SK-N-SH (cell line): ENCODE data around the gene CSPG4. TPM values are rescaled to one million over a fixed set of nuclear protein-coding genes. Genes with fewer than 3 reads are reported as not detected.

Experiments
- CTCF ChIA-PET: fragments of 300-600, 350-600 bp; formaldehyde crosslinking; extraction: SDS; loops from one replicate; lab custom pipeline; 2021; lab: Yijun Ruan, JAX
- POLR2A ChIA-PET: fragments of 350-600 bp; sonication (Branson Sonifier 250); formaldehyde crosslinking; extraction: SDS; loops from one replicate; lab custom pipeline; 2020; ENCODE audit warnings: antibody characterized with exemption, inconsistent platforms; lab: Yijun Ruan, JAX
- DNase-seq: peaks from one replicate; pipeline ENCODE4 v3.0.0; 2012
- H2AFZ ChIP-seq: fragments of 200-600 bp; sonication (generic); 2 replicates; pipeline ENCODE4 v1.8.1; 2016; ENCODE audit warnings: antibody characterized with exemption, mild to moderate bottlenecking, low read depth
- H3F3A ChIP-seq: fragments of 200-600 bp; sonication (generic); replicated peaks from 2 replicates; pipeline ENCODE3; 2016; ENCODE audit warnings: antibody characterized with exemption, mild to moderate bottlenecking; ENCODE audit not compliant: insufficient read depth
- H3K27ac ChIP-seq, 2 experiments: fragments of 200-500 bp in 1 of 2; fragments of 200-600 bp in 1 of 2; sonication (Bioruptor generic) in 1 of 2; sonication (generic), shearing (Covaris generic) in 1 of 2; 2 replicates each; pipeline versions ENCODE4 v1.5.1 to v1.6.1; 2014 to 2016; ENCODE audit warnings: low read depth in 2 of 2, inconsistent platforms in 1 of 2, low read length in 1 of 2, mild to moderate bottlenecking in 1 of 2, mixed read lengths in 1 of 2
- H3K27me3 ChIP-seq: fragments of 200-600 bp; sonication (generic), shearing (Covaris generic); 2 replicates; pipeline ENCODE4 v1.6.1; 2016; ENCODE audit warnings: mixed run types; ENCODE audit not compliant: insufficient read depth
- H3K36me3 ChIP-seq, 2 experiments: fragments of 200-500 bp in 1 of 2; fragments of 200-600 bp in 1 of 2; sonication (Bioruptor generic) in 1 of 2; sonication (generic) in 1 of 2; replicated peaks in 1 of 2; 2 replicates each; pipeline versions ENCODE3 to v1.5.1; 2014 to 2016; ENCODE audit warnings: low read length in 1 of 2, mild to moderate bottlenecking in 1 of 2; ENCODE audit not compliant: insufficient read depth in 2 of 2, control insufficient read depth in 1 of 2
- H3K4me1 ChIP-seq, 2 experiments: fragments of 200-500 bp in 1 of 2; fragments of 200-600 bp in 1 of 2; sonication (Bioruptor generic) in 1 of 2; sonication (generic), shearing (Covaris generic) in 1 of 2; 2 replicates each; pipeline versions ENCODE4 v1.5.1 to v1.6.1; 2014 to 2016; ENCODE audit warnings: low read depth in 1 of 2, low read length in 1 of 2, mixed run types in 1 of 2; ENCODE audit not compliant: insufficient read depth in 2 of 2, control insufficient read depth in 1 of 2
- H3K4me2 ChIP-seq: fragments of 200-600 bp; sonication (generic), shearing (Covaris generic); 2 replicates; pipeline ENCODE4 v1.6.1; 2017; ENCODE audit warnings: mixed run types
- H3K4me3 ChIP-seq, 2 experiments: fragments of 200-500 bp in 1 of 2; fragments of 200-600 bp in 1 of 2; sonication (Bioruptor generic) in 1 of 2; sonication (generic), shearing (Covaris generic) in 1 of 2; 2 replicates each; pipeline versions ENCODE4 v1.5.1 to v1.8.1; 2014 to 2016; ENCODE audit warnings: low read depth in 2 of 2, inconsistent platforms in 1 of 2, low read length in 1 of 2, mild to moderate bottlenecking in 1 of 2, mixed read lengths in 1 of 2, moderate library complexity in 1 of 2
- H3K79me2 ChIP-seq: fragments of 200-600 bp; sonication (generic); 2 replicates; pipeline ENCODE4 v1.8.1; 2017; ENCODE audit warnings: mild to moderate bottlenecking; ENCODE audit not compliant: insufficient read depth
- H3K9ac ChIP-seq: fragments of 200-600 bp; sonication (generic); 2 replicates; pipeline ENCODE4 v1.6.1; 2017; ENCODE audit warnings: mixed run types
- H3K9me2 ChIP-seq: fragments of 200-600 bp; sonication (generic); 2 replicates; pipeline ENCODE4 v1.6.1; 2017; ENCODE audit warnings: mixed run types
- H3K9me3 ChIP-seq: fragments of 200-600 bp; sonication (generic); 2 replicates; pipeline ENCODE4 v1.6.1; 2017; ENCODE audit warnings: mixed run types, mild to moderate bottlenecking, moderate library complexity
- H4K20me1 ChIP-seq: fragments of 200-600 bp; sonication (generic); 2 replicates; pipeline ENCODE4 v1.6.1; 2017; ENCODE audit warnings: mild to moderate bottlenecking, mixed run types; ENCODE audit not compliant: insufficient read depth
- CHD2 ChIP-seq: fragments of 150-350 bp; IDR thresholded peaks from 2 replicates; pipeline ENCODE4 v1.6.1; 2018; ENCODE audit warnings: low read length; ENCODE audit not compliant: partially characterized antibody
- ELF1 ChIP-seq: IDR thresholded peaks from 2 replicates; pipeline ENCODE4 v1.4.0; 2012
- FOXJ3 ChIP-seq: sonication (generic); formaldehyde crosslinking; IDR thresholded peaks from 2 replicates; pipeline ENCODE4 v1.5.1; 2020; ENCODE audit warnings: mild to moderate bottlenecking, missing genetic modification reagents
- GATA2 ChIP-seq: sonication (generic); formaldehyde crosslinking; IDR thresholded peaks from 2 replicates; pipeline ENCODE4 v1.5.0; 2020; ENCODE audit warnings: mild to moderate bottlenecking, missing genetic modification reagents
- IRF3 ChIP-seq: fragments of 150-350 bp; IDR thresholded peaks from 2 replicates; pipeline ENCODE4 v1.6.1; 2016; ENCODE audit warnings: mild to moderate bottlenecking, low read depth, low read length
- MXI1 ChIP-seq: IDR thresholded peaks from 2 replicates; pipeline ENCODE4 v1.6.1; 2012; ENCODE audit warnings: mild to moderate bottlenecking, low read depth, low read length, improper control_type of control experiment
- NRF1 ChIP-seq: IDR thresholded peaks from 2 replicates; pipeline ENCODE4 v1.6.1; 2012; ENCODE audit warnings: low read depth, mild to moderate bottlenecking, low read length
- RFX5 ChIP-seq: IDR thresholded peaks from 2 replicates; pipeline ENCODE4 v1.6.1; 2012; ENCODE audit warnings: mild to moderate bottlenecking, improper control_type of control experiment, low read length
- SIN3A ChIP-seq: IDR thresholded peaks from 2 replicates; pipeline ENCODE4 v1.6.1; 2012; ENCODE audit warnings: low read depth, mild to moderate bottlenecking, low read length, moderate library complexity, borderline replicate concordance
- SMC3 ChIP-seq: IDR thresholded peaks from 2 replicates; pipeline ENCODE4 v1.6.1; 2012; ENCODE audit warnings: low read depth, low read length, improper control_type of control experiment
- TAF1 ChIP-seq: IDR thresholded peaks from 2 replicates; pipeline ENCODE4 v1.6.1; 2012; ENCODE audit warnings: low read depth, mild to moderate bottlenecking, low read length, moderate library complexity, borderline replicate concordance
- USF2 ChIP-seq: fragments of 150-350 bp; IDR thresholded peaks from 2 replicates; pipeline ENCODE4 v1.6.1; 2017; ENCODE audit warnings: antibody characterized with exemption, low read length, low read depth, borderline replicate concordance
- WGBS: methylation state at CpG from one replicate; pipeline ENCODE4 v1.1.6; 2017; ENCODE audit warnings: low lambda C conversion rate; 5-methylcytosine and 5-hydroxymethylcytosine counted together
- polyA plus RNA-seq, 3 experiments: library from polyadenylated mRNA; depleted of rRNA; stranded (reverse); fragments of >200 nt; gene quantifications; 2 replicates each; pipeline ENCODE4 v1.2.3, GENCODE V29; 2012
- TF ChIP-seq, protein P1 (sequence below): IDR thresholded peaks from 2 replicates; pipeline ENCODE4 v1.6.1; 2012; ENCODE audit warnings: mild to moderate bottlenecking, low read depth, low read length, moderate library complexity
- TF ChIP-seq, protein P2 (sequence below): fragments of 200-600 bp; sonication (generic); IDR thresholded peaks from 2 replicates; pipeline ENCODE4 v1.6.1; 2017; ENCODE audit warnings: antibody characterized with exemption, mild to moderate bottlenecking, moderate library complexity

Gene CSPG4
- polyA plus RNA-seq, 1 of the 3 experiments (the other 2 are of a cell fraction): 0.35 TPM

DNA sequence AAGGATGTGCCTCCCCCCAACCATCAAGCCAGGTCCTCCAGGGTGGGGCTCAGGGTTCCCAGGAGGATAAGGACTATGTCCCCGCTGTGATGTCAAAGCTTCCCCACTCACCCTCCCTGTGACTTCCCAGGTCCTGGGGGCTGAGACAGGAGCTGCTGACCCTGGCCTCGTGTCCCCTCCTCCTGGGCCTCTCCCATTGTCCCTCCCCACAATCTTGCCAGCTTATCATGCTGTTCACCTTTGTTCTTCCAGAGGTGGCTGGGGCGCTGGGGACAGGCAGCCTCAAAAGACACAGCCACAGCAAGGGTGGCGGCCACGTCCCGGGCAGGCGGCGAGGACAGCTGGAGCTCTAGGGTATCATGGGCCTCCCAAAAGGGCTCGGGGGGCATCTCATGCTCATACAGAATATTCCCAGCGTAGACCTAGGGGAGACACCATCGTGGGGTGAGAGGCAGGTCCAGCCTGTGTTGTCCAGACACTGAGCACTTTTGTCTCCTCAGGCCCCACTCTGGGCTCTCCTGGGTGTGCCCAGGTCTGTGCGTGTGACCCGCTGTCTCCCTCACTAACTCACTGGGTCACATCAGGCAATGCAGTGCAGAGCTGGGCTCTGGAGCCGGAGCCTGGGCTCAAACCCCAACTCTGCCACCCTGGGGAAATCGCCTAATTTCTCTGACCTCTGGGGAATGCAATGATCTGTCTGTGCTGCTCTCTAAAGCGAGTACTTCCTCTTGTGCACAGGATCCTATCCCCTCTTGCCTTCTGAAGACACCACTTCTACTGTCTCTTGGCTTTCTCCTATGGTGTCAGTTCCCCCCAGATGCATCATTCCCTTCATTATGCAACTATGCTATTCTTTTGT is 35.0 kb downstream of the CSPG4 start:
- WGBS: 84% methylated on average over 13 of the region's 16 CpGs
- no peaks in the 10 kb centered on the region for H3K79me2 ChIP-seq
- H3K9me3 ChIP-seq: no peaks in the 10 kb centered on the region
- no peak for DNase-seq
- H4K20me1 ChIP-seq: no peaks in the 10 kb centered on the region
- TF ChIP-seq TAF1: no peak
- no peaks in the 10 kb centered on the region for H3K27me3 ChIP-seq
- ChIA-PET CTCF (interaction anchor here (1.0 to 2.9 kb wide), 6 partner anchors 8 to 462 kb away, joined by 3 to 12 read pairs (median 5); partner anchors contain the start of genes IMP3, MAN2C1 and SNX33), POLR2A (no interaction called here)
- no peak overlapping the region for H3K4me3 ChIP-seq
- no peak overlapping the region for H2AFZ ChIP-seq
- no peaks in the 10 kb centered on the region for H3K36me3 ChIP-seq
- H3K9ac ChIP-seq: no peak overlapping the region
- H3K9me2 ChIP-seq: no peaks in the 10 kb centered on the region
- H3K4me2 ChIP-seq: no peak overlapping the region
- peaks cover 14 to 32% of the 10 kb centered on the region in 2 experiments; a peak in 3 of 4 replicates for H3K4me1 ChIP-seq
- no peak overlapping the region for H3K27ac ChIP-seq
- no peaks in the 10 kb centered on the region for H3F3A ChIP-seq

DNA sequence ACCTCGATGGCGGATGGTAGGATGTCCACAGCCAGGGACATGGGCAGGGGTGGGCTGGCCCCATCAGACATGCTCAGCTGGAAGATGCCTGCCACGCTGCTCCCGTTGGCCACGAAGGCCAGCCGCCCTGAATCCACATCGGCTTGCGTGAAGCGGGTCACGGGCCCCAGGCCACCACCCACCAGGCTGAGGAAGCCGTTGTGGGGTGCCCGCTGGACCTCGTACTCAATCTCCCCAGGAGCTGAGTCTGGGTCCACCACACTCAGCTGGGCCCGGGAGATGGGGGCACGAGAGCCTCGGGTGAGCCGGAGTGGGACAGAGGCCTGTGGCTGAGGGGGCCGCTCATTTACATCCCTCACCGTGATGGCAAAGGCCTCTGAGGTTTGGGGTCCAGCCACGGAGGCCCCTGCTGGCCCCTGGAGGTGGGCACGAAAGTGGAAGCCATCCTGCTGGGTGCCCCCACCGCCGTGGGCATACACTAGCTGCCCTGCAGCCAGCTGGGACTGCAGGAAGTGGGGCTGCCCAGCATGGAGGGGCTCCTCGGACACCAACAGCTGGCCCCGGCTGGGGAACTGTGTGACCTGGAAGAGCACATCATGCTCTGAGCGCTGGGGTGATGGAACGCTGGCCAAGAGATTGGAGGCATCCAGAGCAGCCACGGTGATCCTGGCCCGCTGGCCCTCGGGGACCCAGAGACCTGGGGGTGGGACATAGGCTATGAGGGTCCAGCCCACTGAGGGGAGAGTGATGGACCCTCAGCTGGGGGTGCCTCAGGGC is 35.8 kb downstream of the CSPG4 start:
- H3K79me2 ChIP-seq: no peaks in the 10 kb centered on the region
- no peaks in the 10 kb centered on the region for H3F3A ChIP-seq
- 94% methylated on average over 9 of the region's 30 CpGs for WGBS
- no peak for DNase-seq
- no peak overlapping the region for H2AFZ ChIP-seq
- H4K20me1 ChIP-seq: no peaks in the 10 kb centered on the region
- no peaks in the 10 kb centered on the region for H3K36me3 ChIP-seq
- H3K9me2 ChIP-seq: no peaks in the 10 kb centered on the region
- ChIA-PET POLR2A (no interaction called here), CTCF (interaction anchor here (1.0 to 2.9 kb wide), 4 partner anchors 9 to 309 kb away, joined by 3 to 12 read pairs (median 6); partner anchors contain the start of genes IMP3 and MAN2C1)
- no peak overlapping the region for H3K4me2 ChIP-seq
- no peaks in the 10 kb centered on the region for H3K9me3 ChIP-seq
- peaks cover 20 to 28% of the 10 kb centered on the region in 2 experiments; a peak in 3 of 4 replicates for H3K4me1 ChIP-seq
- H3K9ac ChIP-seq: no peak overlapping the region
- TF ChIP-seq MXI1 (no peak), USF2 (no peak), SMC3 (no peak), GATA2 (no peak), IRF3 (no peak), RFX5 (no peak), CHD2 (no peak), FOXJ3 (CRISPR knock-in tag) (no peak), ELF1 (no peak), SIN3A (no peak), NRF1 (no peak)
- TF ChIP-seq, protein P1, sequence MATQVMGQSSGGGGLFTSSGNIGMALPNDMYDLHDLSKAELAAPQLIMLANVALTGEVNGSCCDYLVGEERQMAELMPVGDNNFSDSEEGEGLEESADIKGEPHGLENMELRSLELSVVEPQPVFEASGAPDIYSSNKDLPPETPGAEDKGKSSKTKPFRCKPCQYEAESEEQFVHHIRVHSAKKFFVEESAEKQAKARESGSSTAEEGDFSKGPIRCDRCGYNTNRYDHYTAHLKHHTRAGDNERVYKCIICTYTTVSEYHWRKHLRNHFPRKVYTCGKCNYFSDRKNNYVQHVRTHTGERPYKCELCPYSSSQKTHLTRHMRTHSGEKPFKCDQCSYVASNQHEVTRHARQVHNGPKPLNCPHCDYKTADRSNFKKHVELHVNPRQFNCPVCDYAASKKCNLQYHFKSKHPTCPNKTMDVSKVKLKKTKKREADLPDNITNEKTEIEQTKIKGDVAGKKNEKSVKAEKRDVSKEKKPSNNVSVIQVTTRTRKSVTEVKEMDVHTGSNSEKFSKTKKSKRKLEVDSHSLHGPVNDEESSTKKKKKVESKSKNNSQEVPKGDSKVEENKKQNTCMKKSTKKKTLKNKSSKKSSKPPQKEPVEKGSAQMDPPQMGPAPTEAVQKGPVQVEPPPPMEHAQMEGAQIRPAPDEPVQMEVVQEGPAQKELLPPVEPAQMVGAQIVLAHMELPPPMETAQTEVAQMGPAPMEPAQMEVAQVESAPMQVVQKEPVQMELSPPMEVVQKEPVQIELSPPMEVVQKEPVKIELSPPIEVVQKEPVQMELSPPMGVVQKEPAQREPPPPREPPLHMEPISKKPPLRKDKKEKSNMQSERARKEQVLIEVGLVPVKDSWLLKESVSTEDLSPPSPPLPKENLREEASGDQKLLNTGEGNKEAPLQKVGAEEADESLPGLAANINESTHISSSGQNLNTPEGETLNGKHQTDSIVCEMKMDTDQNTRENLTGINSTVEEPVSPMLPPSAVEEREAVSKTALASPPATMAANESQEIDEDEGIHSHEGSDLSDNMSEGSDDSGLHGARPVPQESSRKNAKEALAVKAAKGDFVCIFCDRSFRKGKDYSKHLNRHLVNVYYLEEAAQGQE: no peak
- TF ChIP-seq, protein P2, sequence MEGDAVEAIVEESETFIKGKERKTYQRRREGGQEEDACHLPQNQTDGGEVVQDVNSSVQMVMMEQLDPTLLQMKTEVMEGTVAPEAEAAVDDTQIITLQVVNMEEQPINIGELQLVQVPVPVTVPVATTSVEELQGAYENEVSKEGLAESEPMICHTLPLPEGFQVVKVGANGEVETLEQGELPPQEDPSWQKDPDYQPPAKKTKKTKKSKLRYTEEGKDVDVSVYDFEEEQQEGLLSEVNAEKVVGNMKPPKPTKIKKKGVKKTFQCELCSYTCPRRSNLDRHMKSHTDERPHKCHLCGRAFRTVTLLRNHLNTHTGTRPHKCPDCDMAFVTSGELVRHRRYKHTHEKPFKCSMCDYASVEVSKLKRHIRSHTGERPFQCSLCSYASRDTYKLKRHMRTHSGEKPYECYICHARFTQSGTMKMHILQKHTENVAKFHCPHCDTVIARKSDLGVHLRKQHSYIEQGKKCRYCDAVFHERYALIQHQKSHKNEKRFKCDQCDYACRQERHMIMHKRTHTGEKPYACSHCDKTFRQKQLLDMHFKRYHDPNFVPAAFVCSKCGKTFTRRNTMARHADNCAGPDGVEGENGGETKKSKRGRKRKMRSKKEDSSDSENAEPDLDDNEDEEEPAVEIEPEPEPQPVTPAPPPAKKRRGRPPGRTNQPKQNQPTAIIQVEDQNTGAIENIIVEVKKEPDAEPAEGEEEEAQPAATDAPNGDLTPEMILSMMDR: no peak
- no peaks in the 10 kb centered on the region for H3K27me3 ChIP-seq
- no peak overlapping the region for H3K27ac ChIP-seq
- no peak overlapping the region for H3K4me3 ChIP-seq
